GM12892 (cell line): ENCODE results near the gene KCNN2.

Experiments used
- POLR2A ChIP-seq: IDR thresholded peaks from 2 replicates; pipeline ENCODE4 v1.6.1; 2011; ENCODE audit warnings: low read depth, low read length, control low read depth
- POLR2AphosphoS5 ChIP-seq: IDR thresholded peaks from 2 replicates; pipeline ENCODE4 v1.6.1; 2011; ENCODE audit warnings: low read depth, low read length, control low read depth
- TAF1 ChIP-seq: IDR thresholded peaks from 2 replicates; pipeline ENCODE4 v1.6.1; 2011; ENCODE audit warnings: low read depth, mild to moderate bottlenecking, control low read depth, low read length, borderline replicate concordance

- TF ChIP-seq POLR2A (no peak), POLR2AphosphoS5 (no peak), TAF1 (no peak)
Observed at GRCh38 chr5:114360357-114360756, 1.5 kb upstream of the KCNN2 start.
